Stimulated activated CD8-positive, alpha-beta memory T cell treated with anti-CD3 and anti-CD28 coated beads, Interleukin-7, amount 100 ng/mL, for 24 hours (primary cell): ENCODE measurements around the gene LYVE1.

Source experiments
- DNase-seq: peaks from one replicate; pipeline ENCODE4 v3.0.0-alpha.2; 2020; ENCODE audit warnings: low read depth

Gene LYVE1

GRCh38 chr11:10556590-10556989 lies 11.9 kb downstream of the LYVE1 start:
- no peak for DNase-seq

GRCh38 chr11:10551845-10552352 lies 16.6 kb downstream of the LYVE1 start:
- DNase-seq = no peak

GRCh38 chr11:10551290-10551592 lies 17.2 kb downstream of the LYVE1 start:
- no peak for DNase-seq

GRCh38 chr11:10550503-10551289 lies 17.8 kb downstream of the LYVE1 start:
- no peak for DNase-seq

- DNase-seq = no peak
Measured at GRCh38 chr11:10544491-10545465, 23.7 kb downstream of the LYVE1 start.

GRCh38 chr11:10543782-10544181 lies 24.7 kb downstream of the LYVE1 start:
- no peak for DNase-seq

- DNase-seq = no peak
Measured at GRCh38 chr11:10542776-10543175, 25.7 kb downstream of the LYVE1 start.

GRCh38 chr11:10541561-10541930 lies 26.9 kb downstream of the LYVE1 start:
- no peak for DNase-seq

GRCh38 chr11:10540915-10541560 lies 27.4 kb downstream of the LYVE1 start, which contains the start of gene RNF141:
Gene RNF141 (minus strand): TSS chr11:10541187. CDS start chr11:10534158, 7,029 bp downstream.
- DNase-seq = peak; percentile 96

- no peak for DNase-seq
Measured at GRCh38 chr11:10540546-10540914, 27.9 kb downstream of the LYVE1 start.

- DNase-seq = no peak
Measured at GRCh38 chr11:10539339-10539738, 29.1 kb downstream of the LYVE1 start.

- no peak for DNase-seq
Measured at GRCh38 chr11:10538924-10539323, 29.5 kb downstream of the LYVE1 start.

GRCh38 chr11:10537600-10537999 lies 30.9 kb downstream of the LYVE1 start:
- no peak for DNase-seq

- no peak for DNase-seq
Measured at GRCh38 chr11:10534316-10534715, 34.1 kb downstream of the LYVE1 start.

- no peak for DNase-seq
Measured at GRCh38 chr11:10533323-10533722, 35.1 kb downstream of the LYVE1 start.

GRCh38 chr11:10532526-10532925 lies 35.9 kb downstream of the LYVE1 start:
- no peak for DNase-seq

GRCh38 chr11:10529279-10529678 lies 39.2 kb downstream of the LYVE1 start:
- no peak for DNase-seq

- no peak for DNase-seq
Measured at GRCh38 chr11:10528121-10528520, 40.3 kb downstream of the LYVE1 start.

GRCh38 chr11:10526974-10527918 lies 41.2 kb downstream of the LYVE1 start:
- DNase-seq = no peak

- no peak for DNase-seq
Measured at GRCh38 chr11:10524471-10524870, 44.0 kb downstream of the LYVE1 start.

GRCh38 chr11:10522921-10523320 lies 45.5 kb downstream of the LYVE1 start:
- DNase-seq = no peak
